GM18511 (cell line): Measurements from ENCODE around the gene ATP6V1A.

Source experiments
- ATAC-seq: cut with Tn5 transposase; IDR thresholded peaks from one replicate; pipeline ENCODE4 v1.9.1; 2021; ENCODE audit warnings: mild to moderate bottlenecking, moderate library complexity; ENCODE audit not compliant: unreplicated experiment

Gene ATP6V1A

DNA sequence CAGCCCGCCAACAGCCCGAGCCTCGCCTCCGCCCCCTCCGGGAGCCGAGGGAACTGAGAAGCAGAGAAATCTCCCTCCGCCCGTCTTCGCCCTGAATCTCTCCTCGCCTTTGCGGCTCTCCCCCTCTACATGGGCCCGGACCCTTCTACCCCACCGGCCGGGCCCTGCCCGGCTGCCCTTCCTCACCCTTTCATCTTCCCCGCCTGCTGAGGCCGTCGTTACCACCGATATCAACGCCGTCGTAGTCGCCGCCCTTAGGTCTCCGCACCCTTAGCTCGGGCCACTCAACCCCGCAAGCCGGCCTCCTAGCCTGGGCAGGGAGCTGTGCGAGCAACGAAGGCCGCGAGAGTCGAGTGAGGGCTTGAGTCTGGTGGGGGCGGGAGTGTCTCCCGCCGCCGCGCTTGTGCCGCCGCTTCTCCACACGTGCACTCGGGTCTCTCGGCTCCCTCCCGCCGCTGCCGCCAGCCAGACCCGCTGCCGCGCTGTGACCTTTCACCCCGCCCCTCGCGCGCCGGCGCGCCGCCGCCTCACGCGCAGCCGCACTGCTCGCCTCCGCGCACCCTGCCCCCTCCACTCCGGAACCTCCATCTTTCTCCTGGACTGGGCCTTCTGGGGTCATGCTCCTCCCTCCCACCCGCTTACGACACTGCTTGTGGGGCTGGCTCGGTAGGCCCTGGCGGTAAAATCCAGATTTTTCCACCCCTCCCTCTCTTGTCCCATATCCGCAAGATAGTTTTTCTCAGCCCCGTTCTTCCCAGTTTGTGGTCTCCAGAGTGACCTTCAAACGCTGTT lies 883 bp upstream of the ATP6V1A start, which contains the start of gene NAA50:
TSS of gene NAA50 (minus strand) at position 494 of the 792 bp plus-strand sequence. CDS start at position 194, 300 bp downstream.
- ATAC-seq: peak; percentile 58

GRCh38 chr3:113747283-113748046 lies 630 bp downstream of the ATP6V1A start:
- ATAC-seq: peak; percentile 15

GRCh38 chr3:113751141-113751540 lies 4.3 kb downstream of the ATP6V1A start:
- no peak for ATAC-seq

DNA sequence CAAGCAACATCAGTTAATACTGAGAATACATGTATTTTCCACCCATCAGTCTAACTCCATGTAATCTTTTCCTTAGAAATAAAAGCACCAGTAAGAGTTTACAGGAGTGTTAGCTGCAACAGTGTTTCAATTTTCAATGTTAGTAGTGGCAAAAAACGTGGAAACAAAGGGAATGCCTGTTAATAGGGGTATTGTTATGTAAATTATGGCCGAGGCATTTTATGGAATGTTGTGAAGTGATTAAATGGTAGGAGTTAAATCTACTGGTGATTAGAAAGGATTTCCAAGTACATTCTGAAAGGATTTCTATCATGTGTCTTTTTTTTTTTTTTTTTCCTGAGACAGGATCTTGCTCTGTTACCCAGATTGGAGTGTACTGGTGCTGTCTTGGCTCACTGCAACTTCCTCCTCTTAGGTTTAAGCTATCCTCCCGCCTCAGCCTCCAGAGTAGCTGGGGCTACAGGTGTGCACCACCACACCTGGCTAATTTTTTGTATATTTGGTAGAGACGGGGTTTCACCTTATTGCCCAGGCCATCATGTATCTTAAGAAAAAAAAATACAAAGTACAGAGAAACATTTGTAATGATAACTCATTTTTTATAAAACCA lies 6.6 kb downstream of the ATP6V1A start:
- ATAC-seq: no peak

DNA sequence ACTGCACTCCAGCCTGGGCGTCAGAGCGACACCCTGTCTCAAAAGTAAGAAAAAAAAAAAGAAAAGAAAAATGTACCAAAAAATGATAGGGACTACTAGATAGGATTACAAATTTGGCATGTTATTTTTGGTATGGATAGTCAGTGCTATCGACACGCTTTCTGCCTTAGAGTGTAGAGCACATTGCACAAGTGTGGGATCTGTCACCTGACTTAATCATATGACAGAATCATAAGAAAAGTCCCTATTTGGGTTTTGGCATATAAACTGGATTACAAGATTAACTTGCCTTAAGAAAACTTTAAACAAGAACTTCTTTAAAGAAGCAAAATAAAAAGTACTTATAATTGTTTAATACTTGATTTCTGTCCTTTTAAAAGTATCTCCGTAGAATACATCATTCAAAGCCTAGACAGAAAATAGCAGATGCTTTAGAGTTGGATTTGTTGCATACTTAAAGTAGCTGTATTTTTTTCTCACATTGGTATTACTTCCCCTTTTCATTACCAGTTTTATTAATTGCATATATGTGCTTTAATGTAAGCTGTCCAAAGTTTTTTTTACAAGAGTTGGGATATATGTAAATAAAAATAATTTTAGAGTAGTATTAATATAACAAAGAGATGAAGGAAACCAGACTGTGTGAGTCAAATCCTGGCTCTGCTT lies 7.8 kb downstream of the ATP6V1A start:
- ATAC-seq: peak; percentile 85

DNA sequence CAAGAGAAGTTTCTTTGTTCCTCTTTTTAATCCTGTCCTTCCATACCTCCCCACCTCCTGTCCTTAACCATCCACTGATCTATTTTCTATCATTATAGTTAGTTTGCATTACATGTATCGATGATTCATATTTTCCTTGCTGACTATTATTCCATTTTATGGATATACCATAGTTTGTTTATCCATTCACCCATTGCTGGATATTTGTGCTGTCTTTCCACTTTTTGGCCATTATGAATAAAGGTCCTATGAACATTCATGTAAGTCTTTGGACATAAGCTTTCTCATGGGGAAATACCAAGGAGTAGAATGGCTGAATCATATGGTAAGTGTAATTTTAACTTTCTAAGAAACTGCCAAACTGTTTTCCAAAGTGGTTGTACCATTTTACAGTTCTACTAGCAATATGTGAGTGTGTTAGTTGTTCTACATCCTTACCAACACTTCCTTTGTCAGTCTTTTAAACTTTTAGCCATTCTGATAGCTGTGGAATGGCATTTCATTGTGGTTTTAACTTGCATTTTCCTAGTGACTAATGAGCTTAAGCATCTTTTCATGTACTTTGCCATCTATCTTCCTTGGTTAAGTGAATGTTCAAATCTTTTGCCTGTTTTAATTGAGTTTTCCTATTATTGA lies 11.7 kb downstream of the ATP6V1A start:
- no peak for ATAC-seq

DNA sequence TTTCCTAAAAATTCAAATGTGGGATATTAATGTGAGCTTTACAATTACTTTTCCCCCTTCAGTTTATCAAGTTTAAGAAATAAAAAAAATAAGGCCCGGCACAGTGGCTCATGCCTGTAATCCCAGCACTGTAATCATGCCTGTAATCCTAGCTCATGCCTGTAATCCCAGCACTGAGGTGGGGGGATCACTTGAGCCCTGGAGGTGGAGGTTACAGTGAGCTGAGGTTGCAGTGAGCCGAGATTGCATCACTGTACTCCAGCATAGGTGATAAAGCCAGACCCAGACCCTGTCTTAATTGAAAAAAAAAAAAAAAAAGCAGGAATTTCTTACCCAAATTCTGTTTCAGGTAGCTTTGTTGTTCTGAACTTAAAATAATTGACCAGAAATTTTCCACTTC lies 17.9 kb downstream of the ATP6V1A start:
- no peak for ATAC-seq

- peak; percentile 86 for ATAC-seq
These were observed 22.7 kb downstream of the ATP6V1A start for GRCh38 chr3:113769551-113769950.

DNA sequence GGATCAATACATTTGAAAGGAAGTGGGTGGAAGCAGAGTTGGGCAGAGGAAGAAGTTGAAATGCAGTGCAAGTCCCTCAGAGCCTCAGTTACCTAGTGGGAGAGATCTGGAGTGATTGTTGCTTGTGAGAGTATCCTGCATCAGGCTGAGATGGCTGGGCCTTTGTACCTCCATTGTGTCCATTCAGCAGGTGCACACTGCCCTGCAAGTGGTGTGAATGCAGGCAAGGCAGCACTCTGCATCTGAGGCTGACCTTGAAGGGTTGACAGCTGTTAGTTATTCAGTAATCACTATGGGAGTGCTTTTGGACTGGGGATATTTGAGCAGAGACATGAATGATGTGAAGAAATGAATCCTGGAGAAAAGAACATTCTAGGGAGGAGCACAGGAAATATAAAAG lies 25.2 kb downstream of the ATP6V1A start:
- no peak for ATAC-seq

GRCh38 chr3:113773381-113773780 lies 26.5 kb downstream of the ATP6V1A start:
- no peak for ATAC-seq

- no peak for ATAC-seq
These were observed 28.7 kb downstream of the ATP6V1A start for GRCh38 chr3:113775516-113775915.

DNA sequence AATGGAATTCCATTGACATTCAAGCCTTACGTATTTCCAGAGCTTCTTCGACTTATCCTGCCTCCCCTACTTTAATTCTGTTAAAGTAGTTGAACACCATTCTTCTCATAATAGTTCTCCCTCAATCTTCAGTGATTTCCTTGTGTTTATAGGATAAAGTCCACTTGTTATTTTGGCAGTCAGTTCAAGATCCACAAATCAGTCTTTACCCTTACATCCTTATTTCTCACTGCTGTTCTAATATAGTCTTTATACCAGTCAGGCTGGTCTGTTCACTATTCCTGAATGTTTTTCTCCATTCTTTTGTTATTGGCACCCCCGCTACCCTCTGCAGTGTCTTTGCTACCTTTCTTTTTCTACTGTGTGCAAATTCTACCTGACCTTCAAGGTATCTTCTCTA lies 29.7 kb downstream of the ATP6V1A start:
- ATAC-seq: no peak

GRCh38 chr3:113783463-113783862 lies 36.6 kb downstream of the ATP6V1A start:
- no peak for ATAC-seq

- ATAC-seq: no peak
These were observed 37.1 kb downstream of the ATP6V1A start for GRCh38 chr3:113783980-113784379.

GRCh38 chr3:113791381-113791780 lies 44.5 kb downstream of the ATP6V1A start:
- no peak for ATAC-seq

- ATAC-seq: no peak
These were observed 47.7 kb downstream of the ATP6V1A start for GRCh38 chr3:113794526-113794925.

- no peak for ATAC-seq
These were observed 48.9 kb downstream of the ATP6V1A start for GRCh38 chr3:113795693-113796092.

GRCh38 chr3:113802795-113803455 lies 56.1 kb downstream of the ATP6V1A start:
- ATAC-seq: peak; percentile 83

- no peak for ATAC-seq
These were observed 57.8 kb downstream of the ATP6V1A start for GRCh38 chr3:113804661-113805060.

DNA sequence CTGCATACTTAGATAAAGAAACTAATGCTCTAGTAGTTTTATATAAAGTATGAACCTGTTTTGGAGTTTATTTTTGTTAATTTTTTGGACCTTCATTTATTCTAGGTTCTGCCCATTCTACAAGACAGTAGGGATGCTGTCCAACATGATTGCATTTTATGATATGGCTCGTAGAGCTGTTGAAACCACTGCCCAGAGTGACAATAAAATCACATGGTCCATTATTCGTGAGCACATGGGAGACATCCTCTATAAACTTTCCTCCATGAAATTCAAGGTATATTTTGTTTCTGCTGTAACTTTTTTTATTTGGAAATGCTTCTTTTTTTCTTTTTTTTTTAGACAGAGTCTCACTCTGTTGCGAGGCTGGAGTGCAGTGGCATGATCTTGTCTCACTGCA lies 58.4 kb downstream of the ATP6V1A start:
- ATAC-seq: no peak
